Stimulated activated CD4-positive, alpha-beta T cell treated with anti-CD3 and anti-CD28 coated beads, Interleukin-12 subunit alpha, Interleukin-12 subunit beta, amount 100 ng/mL, for 48 hours (primary cell): ENCODE results near the gene MAGEA11.
"Not testable (repeated sequence)": the region's sequence is repeated elsewhere in the genome, so short reads cannot be mapped to it uniquely, and the experiment has no call there.

Source experiments
- DNase-seq, 3 donors: peaks; one replicate each; pipeline ENCODE4 v3.0.0-alpha.2; 2020; ENCODE audit warnings: low read depth in 2 of 3, low spot score in 1 of 3

The MAGEA11 gene

DNA sequence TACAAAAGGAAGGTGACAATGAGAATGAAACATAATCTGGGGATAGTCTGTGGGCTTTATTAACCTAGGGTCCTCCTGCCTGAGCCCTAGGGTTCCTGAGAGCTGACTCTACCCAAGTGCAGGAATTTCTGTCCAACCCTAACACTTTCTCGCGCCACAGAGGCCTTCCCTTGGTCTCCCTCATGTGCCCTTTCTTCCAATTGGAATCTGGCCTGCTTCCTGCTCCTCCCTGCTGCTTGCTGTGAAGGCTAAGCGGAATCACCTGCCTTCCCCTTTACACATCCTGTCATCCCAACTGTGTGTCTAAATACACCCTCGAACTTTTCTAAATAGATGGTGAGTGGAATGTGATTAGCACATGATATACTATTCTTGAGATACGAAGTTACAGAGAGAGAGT lies 5.9 kb downstream of the MAGEA11 start:
- DNase-seq, result no peak

- DNase-seq, result no peak
Observed at GRCh38 chrX:149718757-149719156, 6.9 kb downstream of the MAGEA11 start.

DNA sequence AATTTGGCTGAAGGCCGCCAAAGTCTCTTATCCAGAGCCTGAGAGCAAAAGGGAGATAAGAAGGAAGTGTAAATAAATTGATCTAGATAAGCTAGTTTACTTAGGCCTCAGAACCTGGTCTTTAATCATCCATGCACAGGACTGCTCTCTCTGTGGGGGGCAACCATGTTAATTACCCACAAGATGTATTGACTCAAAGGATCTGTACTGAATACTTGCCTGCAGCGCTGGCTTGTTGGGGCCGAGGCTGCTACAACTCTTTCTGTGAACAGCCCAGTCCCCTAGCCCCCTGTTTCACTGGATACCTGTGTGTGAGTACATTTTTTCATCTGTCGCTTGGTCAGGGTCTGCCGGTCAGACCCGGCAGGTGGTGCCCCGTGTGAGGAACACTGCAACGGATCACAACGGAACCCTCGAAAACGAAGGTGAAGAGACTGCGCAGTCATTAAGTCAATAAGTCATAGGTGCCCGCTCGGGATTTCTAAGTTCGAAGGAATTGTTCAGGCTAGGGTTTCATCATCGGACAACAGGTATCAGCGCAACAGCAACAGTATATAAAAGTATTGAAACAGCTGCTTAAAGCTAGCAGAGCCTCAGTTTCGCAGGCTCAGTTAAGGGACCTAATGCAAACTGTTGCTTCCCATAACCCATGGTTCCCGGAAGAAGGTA lies 8.3 kb downstream of the MAGEA11 start:
- DNase-seq, result no peak

DNA sequence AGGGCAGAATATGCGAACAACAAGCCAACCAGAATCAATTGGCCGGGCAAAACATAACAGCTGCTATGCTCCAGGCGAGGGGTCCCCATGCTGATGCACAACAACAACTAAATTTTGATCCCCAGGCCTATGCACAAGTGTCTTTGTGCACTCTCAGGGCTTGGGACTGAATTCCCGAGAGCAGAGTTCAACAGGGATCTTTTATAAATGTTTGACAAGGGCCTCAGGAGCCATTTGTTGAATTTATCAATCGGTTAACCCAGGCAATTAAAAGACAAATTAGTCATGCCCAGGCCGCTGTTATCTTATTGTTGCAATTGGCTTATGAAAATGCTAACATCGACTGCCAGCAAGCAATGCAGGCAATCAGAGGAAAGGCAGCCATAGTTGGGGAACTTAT lies 9.4 kb downstream of the MAGEA11 start:
- not testable (repeated sequence) for DNase-seq

DNA sequence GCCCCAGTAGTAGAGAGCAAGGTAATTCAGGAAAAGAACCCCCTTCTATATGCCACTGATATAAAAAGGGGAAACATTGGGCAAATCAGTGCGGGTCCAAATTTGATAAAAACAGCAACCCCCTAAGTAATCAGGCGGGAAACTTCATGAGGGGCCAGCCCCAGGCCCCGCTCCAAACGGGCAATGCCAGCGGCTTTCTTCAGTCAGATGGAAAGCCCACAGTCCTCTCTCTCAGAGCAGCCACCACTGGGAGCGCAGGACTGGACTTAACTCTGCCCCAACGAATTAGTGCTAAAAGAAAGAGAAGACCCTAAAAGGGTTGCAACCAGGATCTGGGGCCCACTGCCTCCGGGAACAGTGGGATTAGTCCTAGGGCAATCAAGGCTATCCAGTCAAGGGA lies 9.9 kb downstream of the MAGEA11 start:
- DNase-seq, result no peak

DNA sequence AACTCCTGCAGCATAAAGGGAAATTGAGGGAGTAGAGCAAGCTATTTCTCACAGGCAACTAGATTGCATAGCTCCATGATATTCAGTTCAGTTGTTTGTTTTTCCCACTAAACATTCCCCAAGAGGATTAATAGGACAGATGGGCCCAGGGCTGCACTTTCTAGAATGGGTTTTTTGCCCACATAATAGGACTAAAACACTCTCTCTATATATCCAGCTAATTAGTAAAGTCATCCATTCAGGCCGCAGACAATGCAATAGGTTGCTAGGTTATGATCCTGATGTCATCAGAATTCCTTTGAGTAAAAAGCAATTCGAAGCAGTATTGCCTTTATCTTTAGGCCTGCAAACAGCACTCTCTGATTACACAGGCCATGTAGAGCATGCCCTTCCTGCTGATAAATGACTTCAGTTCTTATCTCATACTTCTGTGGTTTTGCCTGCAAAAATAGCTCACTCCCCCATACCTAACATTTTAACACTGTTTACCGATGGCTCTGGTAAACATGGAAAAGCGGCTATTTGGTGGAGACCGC lies 11.8 kb downstream of the MAGEA11 start:
- not testable (repeated sequence) for DNase-seq

DNA sequence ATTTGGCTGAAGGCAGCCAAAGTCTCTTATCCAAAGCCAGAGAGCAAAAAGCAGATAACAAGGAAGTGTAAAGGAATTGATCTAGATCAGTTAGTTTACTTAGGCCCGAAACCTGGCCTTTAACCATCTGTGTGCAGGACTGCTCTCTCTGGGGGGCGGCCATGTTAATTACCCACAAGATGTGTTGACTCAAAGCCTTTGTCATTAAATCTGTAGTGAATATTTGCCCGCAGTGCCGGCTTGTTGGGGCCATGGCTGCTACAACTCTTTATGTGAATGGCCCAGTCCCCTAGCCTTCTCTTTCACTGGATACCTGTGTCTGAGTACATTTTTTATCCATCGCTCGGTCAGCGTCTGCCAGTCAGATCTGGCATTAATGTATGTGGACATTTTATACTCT lies 15.4 kb downstream of the MAGEA11 start:
- not testable (repeated sequence) for DNase-seq

DNA sequence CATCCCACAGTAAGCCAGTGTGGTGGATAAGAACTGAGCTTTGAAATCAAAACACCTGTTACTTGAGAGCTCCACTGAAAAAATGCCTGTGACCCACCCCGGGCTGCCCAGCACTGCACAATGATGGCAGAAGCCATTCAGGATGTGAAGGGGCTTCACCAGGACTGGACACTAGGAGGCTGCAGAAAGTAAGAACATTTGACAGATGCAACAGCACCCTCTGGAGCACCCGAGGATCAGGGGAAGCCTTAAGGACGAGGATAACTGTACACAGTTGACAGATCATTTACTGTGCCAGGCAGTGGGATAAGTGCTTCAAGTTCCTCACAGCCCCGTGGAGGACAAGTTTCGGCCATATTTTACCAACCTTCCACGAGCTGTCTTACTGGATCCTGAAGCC lies 30.4 kb downstream of the MAGEA11 start:
- DNase-seq, result not testable (repeated sequence)

GRCh38 chrX:149746390-149747007 lies 34.6 kb downstream of the MAGEA11 start:
- DNase-seq, result not testable (repeated sequence)

- no peak for DNase-seq
Observed at GRCh38 chrX:149757206-149758067, 45.6 kb downstream of the MAGEA11 start.

DNA sequence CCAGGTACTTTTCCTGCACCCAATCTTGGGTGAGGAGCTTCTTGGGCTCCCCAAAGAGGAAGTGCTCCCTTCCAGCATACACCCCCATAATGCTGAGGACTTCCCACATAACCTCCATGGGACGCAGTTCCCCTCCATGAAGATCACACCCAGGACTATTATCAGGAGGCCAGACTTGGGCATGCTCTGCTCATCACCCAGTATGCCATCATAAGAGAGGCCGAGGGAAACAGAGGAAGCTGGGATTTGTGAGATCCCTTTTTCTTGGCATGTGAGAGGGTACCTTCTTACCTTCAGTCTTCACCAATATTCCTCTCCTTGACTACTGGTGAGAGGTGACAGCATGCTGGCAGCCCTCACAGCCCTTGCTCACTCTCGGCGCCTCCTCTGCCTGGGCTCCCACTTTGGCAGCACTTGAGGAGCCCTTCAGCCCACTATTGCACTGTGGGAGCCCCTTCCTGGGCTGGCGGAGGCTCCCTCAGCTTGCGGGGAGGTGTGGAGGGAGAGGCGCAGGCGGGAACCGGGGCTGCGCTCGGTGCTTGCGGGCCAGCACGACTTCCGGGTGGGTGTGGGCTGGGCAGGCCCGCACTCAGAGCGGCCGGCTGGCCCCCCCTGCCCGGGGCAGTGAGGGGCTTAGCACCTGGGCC lies 46.3 kb downstream of the MAGEA11 start:
- no peak for DNase-seq

- not testable (repeated sequence) for DNase-seq
Observed at GRCh38 chrX:149758715-149759078, 46.8 kb downstream of the MAGEA11 start.

GRCh38 chrX:149759824-149760223 lies 48.0 kb downstream of the MAGEA11 start:
- no peak for DNase-seq

- no peak for DNase-seq
Observed at GRCh38 chrX:149760965-149761364, 49.1 kb downstream of the MAGEA11 start.

- not testable (repeated sequence) for DNase-seq
Observed at GRCh38 chrX:149761858-149762674, 50.2 kb downstream of the MAGEA11 start.

GRCh38 chrX:149762696-149763614 lies 51.1 kb downstream of the MAGEA11 start:
- no peak for DNase-seq
